Upper lobe of right lung (tissue), 1 donor: ENCODE measurements around the gene TIPARP. TPM values are rescaled to one million over a fixed set of nuclear protein-coding genes. Genes with fewer than 3 reads are reported as not detected.

ENCODE experiments used
- ATAC-seq: fragments of 200-7000 bp; cut with Tn5 transposase; one replicate; pipeline ENCODE4 v1.9.1; 2020; ENCODE audit warnings: mild to moderate bottlenecking, moderate library complexity
- DNase-seq: peaks from one replicate; pipeline ENCODE4 v3.0.0-alpha.2; 2020
- H3K27ac ChIP-seq: fragments of 200-600 bp; one replicate; pipeline ENCODE4 v1.8.0; 2022
- H3K27me3 ChIP-seq: fragments of 200-600 bp; one replicate; pipeline ENCODE4 v1.8.0; 2022; ENCODE audit warnings: mild to moderate bottlenecking
- H3K36me3 ChIP-seq: fragments of 200-600 bp; one replicate; pipeline ENCODE4 v1.8.0; 2022
- H3K4me1 ChIP-seq: fragments of 200-600 bp; one replicate; pipeline ENCODE4 v1.8.0; 2022
- H3K4me3 ChIP-seq: fragments of 200-600 bp; one replicate; pipeline ENCODE4 v1.8.0; 2022; ENCODE audit warnings: mild to moderate bottlenecking
- H3K9me3 ChIP-seq: fragments of 200-600 bp; one replicate; pipeline ENCODE4 v1.8.0; 2022
- intact Hi-C: fragments of 100-400 bp; cut with DNase I; formaldehyde crosslinking; loops from one replicate; pipeline ENCODE4 v1.11.0; 2022
- total RNA-seq: library from RNA; stranded (reverse); fragmentation: NEBNext Ultra II Directional; extraction: Animal tissue kit (Norgen Biotek cat#: 25700); gene quantifications from one replicate; pipeline ENCODE4 v1.2.1, GENCODE V29; 2021
- TF ChIP-seq, protein P1 (sequence below): fragments of 200-600 bp; IDR thresholded peaks from one replicate; pipeline ENCODE4 v1.8.0; 2022; ENCODE audit warnings: antibody characterized with exemption
- donor health status: DM: no; HTN: yes; CAD: no; lungs with severe emphysema.

TIPARP gene
- total RNA-seq, 1 donor from 2014 or later, result 56.9 TPM

DNA sequence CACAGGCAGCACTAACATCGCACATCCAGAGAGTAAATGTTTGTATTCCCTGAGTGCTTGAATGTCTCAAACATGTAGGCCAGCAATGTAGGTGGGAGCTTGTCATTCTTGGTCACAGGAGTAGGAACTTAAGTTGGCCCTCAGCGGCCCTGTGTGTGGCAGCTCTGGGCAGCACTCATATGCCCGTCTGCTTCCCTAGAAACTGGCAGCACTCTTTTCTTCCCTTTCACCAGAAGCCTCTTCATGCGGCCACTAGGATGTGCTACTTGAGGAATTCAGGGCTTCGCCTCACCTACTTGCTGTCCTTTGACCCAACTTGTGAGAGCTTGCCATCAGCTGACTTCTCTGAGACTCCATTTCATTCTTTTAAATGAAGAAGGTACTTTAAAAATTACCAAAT, 69.5 kb downstream of the TIPARP start:
- H3K36me3 ChIP-seq, result no peaks in the 10 kb centered on the region
- H3K4me1 ChIP-seq, result no peaks in the 10 kb centered on the region
- H3K4me3 ChIP-seq, result no peak overlapping the region
- DNase-seq (no peak), ATAC-seq (peak; percentile 77)
- H3K27me3 ChIP-seq, result no peaks in the 10 kb centered on the region
- intact Hi-C loops, result no loop called here
- TF ChIP-seq, protein P1, sequence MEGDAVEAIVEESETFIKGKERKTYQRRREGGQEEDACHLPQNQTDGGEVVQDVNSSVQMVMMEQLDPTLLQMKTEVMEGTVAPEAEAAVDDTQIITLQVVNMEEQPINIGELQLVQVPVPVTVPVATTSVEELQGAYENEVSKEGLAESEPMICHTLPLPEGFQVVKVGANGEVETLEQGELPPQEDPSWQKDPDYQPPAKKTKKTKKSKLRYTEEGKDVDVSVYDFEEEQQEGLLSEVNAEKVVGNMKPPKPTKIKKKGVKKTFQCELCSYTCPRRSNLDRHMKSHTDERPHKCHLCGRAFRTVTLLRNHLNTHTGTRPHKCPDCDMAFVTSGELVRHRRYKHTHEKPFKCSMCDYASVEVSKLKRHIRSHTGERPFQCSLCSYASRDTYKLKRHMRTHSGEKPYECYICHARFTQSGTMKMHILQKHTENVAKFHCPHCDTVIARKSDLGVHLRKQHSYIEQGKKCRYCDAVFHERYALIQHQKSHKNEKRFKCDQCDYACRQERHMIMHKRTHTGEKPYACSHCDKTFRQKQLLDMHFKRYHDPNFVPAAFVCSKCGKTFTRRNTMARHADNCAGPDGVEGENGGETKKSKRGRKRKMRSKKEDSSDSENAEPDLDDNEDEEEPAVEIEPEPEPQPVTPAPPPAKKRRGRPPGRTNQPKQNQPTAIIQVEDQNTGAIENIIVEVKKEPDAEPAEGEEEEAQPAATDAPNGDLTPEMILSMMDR, result no peak
- no peak overlapping the region for H3K27ac ChIP-seq
- no peaks in the 10 kb centered on the region for H3K9me3 ChIP-seq

DNA sequence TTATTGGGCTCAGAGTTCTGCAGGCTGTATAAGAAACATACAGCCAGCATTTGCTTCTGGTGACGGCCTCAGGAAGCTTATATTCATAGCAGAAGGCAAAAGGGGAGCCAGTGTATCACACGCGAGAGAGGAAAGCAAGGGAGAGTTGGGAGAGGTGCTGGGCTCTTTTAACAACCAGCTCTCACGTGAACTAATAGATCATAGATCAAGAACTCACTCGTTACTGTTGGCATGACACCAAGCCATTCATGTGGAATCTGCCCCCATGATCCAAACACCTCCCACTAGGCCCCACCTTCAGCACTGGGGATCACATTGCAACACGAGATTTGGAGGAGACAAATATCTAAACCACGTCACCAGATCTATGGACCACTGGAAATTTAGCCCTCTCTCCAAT, 70.2 kb downstream of the TIPARP start:
- no peak overlapping the region for H3K4me3 ChIP-seq
- no peaks in the 10 kb centered on the region for H3K9me3 ChIP-seq
- H3K27ac ChIP-seq, result no peak overlapping the region
- TF ChIP-seq, protein P1, result no peak
- no peaks in the 10 kb centered on the region for H3K36me3 ChIP-seq
- no peaks in the 10 kb centered on the region for H3K4me1 ChIP-seq
- DNase-seq (no peak), ATAC-seq (no peak)
- intact Hi-C loops, result no loop called here
- no peaks in the 10 kb centered on the region for H3K27me3 ChIP-seq

DNA sequence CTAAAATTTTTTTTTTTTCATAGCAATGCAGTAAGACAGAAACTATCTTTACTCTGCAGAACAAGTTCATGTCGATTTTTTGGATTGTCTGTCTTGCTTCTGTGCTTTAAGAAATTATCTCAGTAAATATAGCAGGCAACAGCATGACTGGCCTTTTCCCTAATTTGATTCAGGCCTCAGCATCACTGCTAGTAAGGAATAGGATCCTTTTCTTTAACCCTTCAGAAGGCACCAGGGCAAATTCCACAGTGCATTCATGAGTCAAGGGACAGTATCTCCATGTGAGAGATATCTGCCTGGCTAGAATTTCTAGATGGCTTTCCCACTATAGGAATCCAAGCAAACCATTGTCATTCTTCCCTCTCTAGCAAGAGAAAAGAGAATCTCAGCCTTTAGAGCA, 71.4 kb downstream of the TIPARP start:
- Histone ChIP-seq H3K9me3 (no peaks in the 10 kb centered on the region), H3K27me3 (no peaks in the 10 kb centered on the region), H3K4me1 (no peaks in the 10 kb centered on the region), H3K27ac (no peak overlapping the region), H3K4me3 (no peak overlapping the region), H3K36me3 (no peaks in the 10 kb centered on the region)
- intact Hi-C loops, result no loop called here
- DNase-seq, result no peak
- TF ChIP-seq, protein P1, result no peak
- no peak for ATAC-seq

DNA sequence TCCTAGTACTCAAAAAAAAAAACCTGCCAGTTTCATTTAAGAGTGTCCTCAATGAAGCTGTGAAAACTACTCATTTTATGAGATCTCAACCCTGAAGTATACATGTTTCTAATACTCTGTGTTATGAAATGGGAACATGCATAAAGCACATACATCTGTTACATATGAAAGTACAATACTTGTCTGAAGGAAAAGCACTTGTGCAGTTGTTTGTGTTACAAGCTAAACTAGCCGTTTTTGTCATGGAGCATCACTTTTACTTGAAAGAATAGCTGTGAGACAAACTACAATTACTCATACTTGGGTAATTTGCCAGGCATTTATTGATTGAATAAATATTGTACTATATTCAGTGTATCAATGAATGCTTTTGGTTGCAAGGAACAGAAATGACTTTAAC, 72.7 kb downstream of the TIPARP start:
- intact Hi-C loops, result no loop called here
- no peaks in the 10 kb centered on the region for H3K36me3 ChIP-seq
- H3K4me3 ChIP-seq, result no peak overlapping the region

DNA sequence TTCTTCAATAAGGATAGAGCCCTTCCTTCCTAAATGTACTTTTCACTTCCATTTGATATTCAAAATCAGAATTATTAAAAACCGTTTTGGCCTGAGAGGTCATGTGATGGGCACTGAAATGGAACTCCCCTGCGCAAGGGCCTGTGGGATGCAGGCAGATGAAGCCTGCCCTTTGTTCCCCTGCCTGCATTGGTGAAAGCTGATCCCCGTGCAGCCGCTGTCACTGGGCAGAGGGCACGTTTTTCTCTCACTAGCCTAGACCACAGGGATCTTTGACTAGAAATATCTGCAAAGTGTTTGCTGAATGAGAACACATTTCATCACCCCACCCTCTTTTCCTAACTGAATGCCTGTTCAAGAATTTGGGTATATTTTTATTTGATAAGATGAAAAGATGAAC, 74.9 kb downstream of the TIPARP start:
- TF ChIP-seq, protein P1, result no peak
- intact Hi-C loops, result no loop called here

More for the DNA sequence above, 72.7 kb downstream of the TIPARP start:
- no peak for DNase-seq
- no peaks in the 10 kb centered on the region for H3K27me3 ChIP-seq
- no peaks in the 10 kb centered on the region for H3K9me3 ChIP-seq
- no peak for ATAC-seq
- no peaks in the 10 kb centered on the region for H3K4me1 ChIP-seq
- TF ChIP-seq, protein P1, result no peak
- no peak overlapping the region for H3K27ac ChIP-seq

More for the DNA sequence above, 74.9 kb downstream of the TIPARP start:
- Histone ChIP-seq H3K27me3 (no peaks in the 10 kb centered on the region), H3K4me1 (no peaks in the 10 kb centered on the region), H3K36me3 (no peaks in the 10 kb centered on the region), H3K27ac (no peak overlapping the region), H3K4me3 (no peak overlapping the region), H3K9me3 (no peaks in the 10 kb centered on the region)
- ATAC-seq, result peak; percentile 31
- no peak for DNase-seq
